GM19239 (cell line): Measurements from ENCODE around the gene HOXB1.
"Not testable (repeated sequence)": the region's sequence is repeated elsewhere in the genome, so short reads cannot be mapped to it uniquely, and the experiment has no call there.

Experiments
- DNase-seq: peaks from one replicate; pipeline ENCODE4 v3.0.0; 2011; ENCODE audit warnings: low spot score; ENCODE audit not compliant: insufficient read length
- FAIRE-seq: peaks from 2 replicates; lab custom pipeline; 2011; peaks lifted over from hg19 to GRCh38; lab: Jason Lieb, UNC

Gene HOXB1

DNA sequence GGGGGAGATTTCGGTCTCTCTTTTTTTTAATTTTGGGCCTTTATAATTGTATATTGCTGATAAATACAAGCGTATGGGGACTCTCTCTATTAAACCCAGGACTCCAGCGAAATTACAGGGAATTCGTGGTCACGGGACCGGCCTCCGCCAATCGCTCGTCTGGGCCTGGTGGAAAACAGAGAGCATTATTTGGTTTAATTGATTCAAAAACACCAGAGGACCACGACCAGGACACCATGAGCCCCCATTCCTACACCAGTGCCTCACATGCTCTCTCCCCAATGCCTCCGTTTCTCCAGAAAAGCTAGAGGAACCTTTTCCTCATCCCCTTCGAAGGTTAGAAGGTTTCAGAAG lies 14.2 kb upstream of the HOXB1 start, which contains the start of gene HOXB2:
TSS of gene HOXB2 (minus strand) at position 88 of the 354 bp plus-strand sequence. CDS start 198 bp downstream, outside the sequence.
- FAIRE-seq (no peak), DNase-seq (no peak)

GRCh38 chr17:48544349-48545021 lies 13.7 kb upstream of the HOXB1 start:
- no peak for DNase-seq
- FAIRE-seq, result peak; percentile 87

- no peak for DNase-seq
- FAIRE-seq, result no peak
These were observed 13.1 kb upstream of the HOXB1 start for GRCh38 chr17:48543854-48544348.

- peak; percentile 82 for FAIRE-seq
- DNase-seq, result no peak
These were observed 12.5 kb upstream of the HOXB1 start for GRCh38 chr17:48543107-48543853.

DNA sequence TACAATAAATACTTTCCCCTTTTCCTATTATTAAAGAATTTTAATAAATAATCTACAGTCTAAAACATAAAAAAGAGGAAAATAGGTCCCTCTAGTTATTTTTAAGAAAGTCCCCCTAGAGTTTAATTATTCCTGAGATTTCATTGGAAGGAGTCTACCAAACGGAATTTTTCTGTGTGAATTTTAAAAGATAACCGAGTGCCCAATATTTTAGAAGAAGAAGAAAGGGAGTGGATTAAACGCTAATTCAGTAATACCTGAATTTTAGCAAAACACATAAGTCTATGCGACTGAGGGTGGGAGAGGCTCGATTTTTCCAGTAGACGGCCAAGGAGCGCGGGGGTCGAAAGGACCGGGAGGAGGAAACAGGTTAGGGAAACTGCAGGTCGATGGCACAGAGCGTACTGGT lies 11.9 kb upstream of the HOXB1 start:
- FAIRE-seq (peak; percentile 68), DNase-seq (no peak)

GRCh38 chr17:48542114-48542656 lies 11.4 kb upstream of the HOXB1 start:
- DNase-seq (no peak), FAIRE-seq (peak; percentile 8)

DNA sequence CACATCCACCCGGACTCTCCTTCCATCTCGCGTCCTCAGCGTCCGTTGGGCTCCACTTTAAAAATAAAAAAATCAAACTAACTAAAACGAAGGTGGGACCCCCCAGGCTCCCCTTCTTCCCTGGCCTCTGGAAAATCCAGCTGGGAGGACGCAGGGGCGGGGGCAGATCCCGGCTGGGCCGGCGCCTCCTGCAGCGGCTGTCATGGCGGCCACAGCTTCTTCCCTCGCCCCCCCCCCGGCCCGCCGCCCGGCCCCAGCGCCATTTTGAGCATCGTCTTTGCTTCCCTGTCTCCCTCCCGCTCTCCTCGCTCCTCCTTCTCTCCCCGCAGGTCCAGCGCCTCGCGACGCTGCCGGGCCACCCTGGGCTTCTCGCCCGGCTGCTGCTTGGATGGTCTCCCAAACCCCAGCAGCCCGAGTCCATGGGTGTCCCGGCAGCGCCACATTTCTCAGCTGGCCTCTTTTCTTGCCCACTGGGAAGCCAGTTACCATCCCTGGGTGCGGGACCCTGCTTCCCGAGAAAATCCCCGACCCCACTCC lies 10.8 kb upstream of the HOXB1 start:
- FAIRE-seq, result no peak

DNA sequence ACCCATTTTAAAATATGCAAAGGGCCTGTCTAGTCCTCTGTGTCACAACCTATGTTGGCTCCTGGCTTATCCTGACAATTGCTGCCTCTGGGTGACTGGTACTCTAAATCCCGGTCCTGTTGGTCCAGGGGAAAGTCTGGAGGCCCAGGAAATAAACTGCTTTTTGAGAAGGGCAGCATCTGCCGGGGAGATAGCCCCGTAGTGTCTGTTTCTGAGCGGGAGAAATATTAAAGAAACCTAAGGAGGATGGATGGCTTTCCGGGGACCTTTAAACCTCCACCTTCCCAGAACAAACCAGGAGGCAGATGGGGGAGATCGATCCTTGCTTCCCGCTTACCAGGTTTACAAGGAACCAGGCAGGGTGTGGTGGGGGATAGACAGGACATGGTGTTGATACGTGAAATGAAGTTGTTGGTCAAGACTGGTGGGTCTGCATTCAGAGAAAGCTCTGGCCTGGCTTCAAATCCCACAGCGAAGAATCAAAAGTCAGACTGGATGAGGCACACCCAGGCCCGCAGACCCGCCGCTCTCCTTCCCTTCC lies 10.3 kb upstream of the HOXB1 start:
- DNase-seq, result no peak
- FAIRE-seq, result peak; percentile 88

More for the DNA sequence above, 10.8 kb upstream of the HOXB1 start:
- DNase-seq, result no peak

GRCh38 chr17:48540213-48540612 lies 9.4 kb upstream of the HOXB1 start:
- FAIRE-seq, result no peak
- DNase-seq, result no peak

- DNase-seq, result no peak
- no peak for FAIRE-seq
These were observed 8.4 kb upstream of the HOXB1 start for GRCh38 chr17:48539177-48539576.

DNA sequence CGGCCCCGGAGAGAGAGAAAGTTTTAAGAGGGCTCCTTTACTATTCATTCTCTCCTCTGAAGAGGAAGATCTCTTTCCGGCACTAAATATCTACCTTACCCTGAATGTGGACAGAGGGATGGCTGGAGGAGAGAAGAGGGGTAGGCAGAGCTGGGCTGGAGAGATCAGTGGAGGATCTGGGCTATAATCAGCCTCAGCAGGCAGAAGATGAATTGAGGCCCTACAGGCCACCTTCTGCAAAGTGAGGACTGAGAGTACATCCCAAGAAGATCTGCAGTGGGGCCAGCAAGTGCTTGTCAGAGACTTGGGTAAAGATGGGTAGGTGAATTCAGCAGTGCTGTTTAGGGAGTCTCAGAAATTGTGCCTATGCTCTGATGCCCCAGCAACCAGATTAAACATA lies 6.5 kb upstream of the HOXB1 start:
- no peak for DNase-seq
- FAIRE-seq, result no peak

DNA sequence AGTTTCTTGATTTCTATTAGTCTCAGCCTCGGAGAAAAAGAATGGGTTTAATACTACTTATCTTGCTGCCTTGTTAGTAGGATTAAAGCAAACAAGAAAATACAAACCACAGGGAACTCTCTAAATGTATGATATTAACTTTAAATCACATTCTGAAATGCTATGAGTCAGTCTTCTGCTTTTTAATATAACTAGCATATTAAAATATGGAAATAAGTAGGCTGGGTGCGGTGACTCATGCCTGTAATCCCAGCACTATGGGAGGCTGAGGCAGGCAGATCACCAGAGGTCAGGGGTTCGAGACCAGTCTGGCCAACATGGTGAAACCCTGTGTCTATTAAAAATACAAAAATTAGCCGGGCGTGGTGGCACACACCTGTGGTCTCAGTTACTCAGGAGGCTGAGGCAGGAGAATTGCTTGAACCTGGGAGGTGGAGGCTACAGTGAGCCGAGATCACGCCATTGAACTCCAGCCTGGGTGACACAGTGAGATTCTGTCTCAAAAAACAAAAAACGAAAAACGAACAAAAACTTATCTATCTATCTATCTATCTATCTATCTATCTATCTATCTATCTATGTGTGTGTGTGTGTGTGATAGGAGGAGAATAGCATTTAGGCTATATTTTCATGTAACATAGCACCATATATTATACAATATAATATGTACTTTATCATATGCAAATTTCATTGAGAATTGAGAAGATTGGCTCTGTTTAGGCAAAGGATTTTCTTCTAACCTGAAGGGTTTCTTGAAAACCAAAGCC lies 5.2 kb upstream of the HOXB1 start:
- DNase-seq, FAIRE-seq: not testable (repeated sequence)

- no peak for FAIRE-seq
These were observed 1.4 kb upstream of the HOXB1 start for GRCh38 chr17:48532261-48532660.

GRCh38 chr17:48530208-48530886 lies 464 bp downstream of the HOXB1 start:
- DNase-seq (no peak), FAIRE-seq (no peak)

More at GRCh38 chr17:48532261-48532660, 1.4 kb upstream of the HOXB1 start:
- no peak for DNase-seq

DNA sequence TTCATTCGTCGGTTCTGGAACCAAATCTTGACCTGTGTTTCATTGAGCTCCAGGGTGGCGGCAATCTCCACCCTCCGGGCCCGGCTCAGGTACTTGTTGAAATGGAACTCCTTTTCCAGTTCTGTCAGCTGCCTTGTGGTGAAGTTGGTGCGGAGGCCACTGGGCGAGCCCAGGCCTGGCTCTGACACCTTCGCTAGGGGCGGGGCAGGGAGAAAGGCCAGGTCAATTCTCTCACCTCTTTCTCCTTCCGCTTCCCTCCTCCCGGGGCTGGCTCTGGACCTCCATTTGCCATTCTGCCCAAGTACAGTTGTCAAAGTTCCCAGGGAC lies 1.2 kb downstream of the HOXB1 start:
- FAIRE-seq, result no peak

DNA sequence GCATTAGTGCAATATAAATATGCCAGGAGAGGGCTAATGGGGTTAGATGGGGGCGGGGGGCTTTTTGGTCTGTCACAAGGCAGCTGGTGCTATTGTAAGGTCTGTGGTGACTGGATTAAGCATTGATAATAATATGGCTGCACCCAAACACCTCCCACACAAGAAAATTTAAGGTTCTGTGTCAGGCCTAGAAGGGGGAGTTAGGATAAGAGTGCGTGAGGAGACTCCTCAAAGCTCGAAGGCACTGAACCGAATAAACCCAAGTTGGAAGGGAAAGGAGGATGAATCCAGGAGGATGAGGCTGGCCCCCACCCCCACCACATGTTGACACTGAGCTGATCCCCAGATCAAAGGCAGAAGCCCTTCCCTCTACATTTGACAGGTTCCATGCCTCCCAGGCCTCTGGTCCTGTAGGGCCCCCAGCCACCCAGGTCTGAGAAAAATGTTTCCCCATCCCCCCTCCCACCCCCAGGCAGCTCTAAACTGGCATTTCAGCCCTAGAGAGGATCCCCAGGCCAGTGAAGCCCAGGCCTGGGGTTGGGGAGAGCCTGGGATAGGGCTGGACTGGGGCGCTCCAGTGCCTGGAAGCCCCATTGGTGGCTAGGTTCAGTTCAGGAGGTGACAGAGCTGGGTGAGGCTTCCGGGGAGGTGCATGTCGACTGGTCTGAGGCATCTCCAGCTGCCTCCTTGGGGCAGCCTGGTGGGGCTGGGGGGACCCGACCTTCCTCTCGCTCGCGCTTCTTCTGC lies 1.7 kb downstream of the HOXB1 start:
- no peak for DNase-seq
- no peak for FAIRE-seq

More for the DNA sequence above, 1.2 kb downstream of the HOXB1 start:
- no peak for DNase-seq

DNA sequence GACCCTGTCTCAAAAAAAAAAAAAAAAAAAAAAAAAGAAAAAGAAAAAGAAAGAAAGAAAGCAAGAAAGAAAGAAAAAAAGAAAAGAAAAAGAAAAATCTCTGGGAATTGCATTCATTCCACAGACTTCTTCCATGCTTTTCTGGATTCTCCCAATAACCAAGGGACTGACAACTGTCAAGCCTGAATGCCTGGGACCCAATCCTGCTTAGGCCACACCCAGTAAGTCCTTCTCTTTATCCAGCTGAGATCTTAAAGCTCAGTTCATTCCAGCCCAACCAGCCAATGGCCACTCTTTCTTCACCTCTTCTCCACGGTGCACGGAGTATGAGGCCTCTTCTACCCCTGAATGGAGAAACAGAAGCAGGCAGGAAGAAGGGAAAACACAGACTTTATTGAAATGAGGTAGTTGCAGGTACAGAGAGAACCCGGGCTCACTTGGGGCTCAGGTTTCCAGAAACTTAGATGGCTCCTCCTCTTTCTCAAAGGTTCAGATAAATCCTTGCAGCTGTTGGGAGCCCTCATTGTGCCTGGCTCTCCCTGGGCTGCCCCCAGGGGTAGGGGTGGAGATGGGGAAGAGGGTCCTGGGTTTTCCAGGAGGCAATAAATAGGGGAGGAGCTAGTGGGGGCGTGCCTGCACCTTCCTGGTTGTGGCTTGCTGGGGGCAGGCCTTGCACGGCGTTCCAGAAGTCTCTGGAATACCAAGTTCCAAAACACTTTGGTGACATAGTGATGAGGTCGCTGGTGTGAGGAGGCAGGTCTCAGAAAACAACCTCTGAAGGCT lies 2.5 kb downstream of the HOXB1 start:
- no peak for FAIRE-seq
- DNase-seq, result no peak

GRCh38 chr17:48527547-48527932 lies 3.3 kb downstream of the HOXB1 start:
- DNase-seq (no peak), FAIRE-seq (no peak)
